ENCODE results near the gene ROGDI. TPM values are rescaled to one million over a fixed set of nuclear protein-coding genes. Genes with fewer than 3 reads are reported as not detected.

ROGDI gene
- total and polyA plus RNA-seq, 4 donors, result 14.0 to 28.1 (median 17.4) TPM

- no peaks in the 10 kb centered on the region for H3K9me3 ChIP-seq (ENCODE audit: control insufficient read depth in 4 of 4, low read length in 3 of 4)
- H3K36me3 ChIP-seq (ENCODE audit: control insufficient read depth in 4 of 4, insufficient read depth in 3 of 4, low read depth in 1 of 4, low read length in 3 of 4), result peaks cover 6 to 21% (median 9%) of the 10 kb centered on the region in 4 donors
- no peak for DNase-seq (ENCODE audit: low spot score)
- TF ChIP-seq REST (IDR thresholded peaks at IDR 0.05) (no peak), ATF3 (IDR thresholded peaks at IDR 0.05) (no peak), EGR1 (IDR thresholded peaks at IDR 0.05; ENCODE audit: low read depth in 2 of 2) (no peak), HNF4G (IDR thresholded peaks at IDR 0.05) (no peak), FOXA2 (IDR thresholded peaks at IDR 0.05) (no peak), FOXA1 (IDR thresholded peaks at IDR 0.05) (no peak), ZBTB33 (IDR thresholded peaks at IDR 0.05) (no peak), HNF4A (conservative IDR thresholded peaks at IDR 0.05) (no peak), CTCF (IDR thresholded peaks at IDR 0.05; ENCODE audit: low read depth, low read length, missing input control) (no peak), GABPA (IDR thresholded peaks at IDR 0.05 in 1 of 2, conservative IDR thresholded peaks at IDR 0.05 in 1 of 2) (no peak), YY1 (IDR thresholded peaks at IDR 0.05) (no peak), MAX (IDR thresholded peaks at IDR 0.05) (no peak), RXRA (IDR thresholded peaks at IDR 0.05) (no peak)
- H3K9ac ChIP-seq (ENCODE audit: low read depth in 1 of 2, low read length in 2 of 2), result no peak overlapping the region
- H3K27ac ChIP-seq (ENCODE audit: low read depth in 1 of 2, low read length in 2 of 2), result peak overlapping the region in 1 of 2 donors; percentile 47
- WGBS, result 62% methylated on average over 8 of the region's 8 CpGs
- peaks cover 0 to 37% (median 11%) of the 10 kb centered on the region in 4 donors for H3K4me1 ChIP-seq (ENCODE audit: control insufficient read depth in 4 of 4, insufficient read depth in 4 of 4, low read length in 3 of 4)
- no peak overlapping the region for H3K4me3 ChIP-seq (ENCODE audit: low read depth in 1 of 3, low read length in 3 of 3)
- no peaks in the 10 kb centered on the region for H3K27me3 ChIP-seq (ENCODE audit: control insufficient read depth in 4 of 4, insufficient read depth in 4 of 4, low read length in 3 of 4)
Observed at GRCh38 chr16:4803401-4803844, 990 bp upstream of the ROGDI start.

- Histone ChIP-seq H3K36me3 (ENCODE audit: control insufficient read depth in 4 of 4, insufficient read depth in 3 of 4, low read depth in 1 of 4, low read length in 3 of 4) (peaks cover 6 to 23% (median 10%) of the 10 kb centered on the region in 4 donors), H3K9me3 (ENCODE audit: control insufficient read depth in 4 of 4, low read length in 3 of 4) (no peaks in the 10 kb centered on the region), H3K4me3 (ENCODE audit: low read depth in 1 of 3, low read length in 3 of 3) (peak overlapping the region; percentile 73 to 89 (median 87)), H3K27me3 (ENCODE audit: control insufficient read depth in 4 of 4, insufficient read depth in 4 of 4, low read length in 3 of 4) (no peaks in the 10 kb centered on the region), H3K4me1 (ENCODE audit: control insufficient read depth in 4 of 4, insufficient read depth in 4 of 4, low read length in 3 of 4) (peaks cover 0 to 37% (median 11%) of the 10 kb centered on the region in 4 donors), H3K27ac (ENCODE audit: low read depth in 1 of 2, low read length in 2 of 2) (peak overlapping the region; percentile 47 to 70), H3K9ac (ENCODE audit: low read depth in 1 of 2, low read length in 2 of 2) (peak overlapping the region in 1 of 2 donors; percentile 11)
- DNase-seq (ENCODE audit: low spot score), result peak; percentile 93
- under 1% methylated on average over 59 of the region's 59 CpGs for WGBS
- TF ChIP-seq MAX (IDR thresholded peaks at IDR 0.05), result no peak
- TF ChIP-seq SP1 (IDR thresholded peaks at IDR 0.05), result peak; percentile 76
Observed at GRCh38 chr16:4802659-4803287, 340 bp upstream of the ROGDI start.

Measured in liver (tissue), 9 donors.